ENCODE measurements around the gene MYDGF.

The MYDGF gene

GRCh38 chr19:4693471-4694121 lies 23.5 kb upstream of the MYDGF start:
- no peak overlapping the region for H3K4me2 ChIP-seq (ENCODE audit: low read length)
- H3K9me2 ChIP-seq (ENCODE audit: low read depth, low read length): no peaks in the 10 kb centered on the region
- H4K20me1 ChIP-seq (ENCODE audit: insufficient read depth, low read length): no peaks in the 10 kb centered on the region
- H3K9ac ChIP-seq (ENCODE audit: low read length): no peak overlapping the region
- H3K4me1 ChIP-seq (ENCODE audit: insufficient read depth, low read length, severe bottlenecking): no peaks in the 10 kb centered on the region
- peaks cover 72% of the 10 kb centered on the region for H3K36me3 ChIP-seq (ENCODE audit: insufficient read depth, low read length)
- H2AFZ ChIP-seq (ENCODE audit: low read length): no peak overlapping the region
- no peaks in the 10 kb centered on the region for H3F3A ChIP-seq (ENCODE audit: insufficient read depth, low read length)
- no peak overlapping the region for H3K27ac ChIP-seq (ENCODE audit: low read depth, low read length, poor library complexity, severe bottlenecking)
- no peaks in the 10 kb centered on the region for H3K79me2 ChIP-seq (ENCODE audit: insufficient read depth, low read length)
- TF ChIP-seq CTCF (IDR thresholded peaks at IDR 0.05; ENCODE audit: low read length): no peak
- no peak for TF ChIP-seq EZH2 (IDR thresholded peaks at IDR 0.05; ENCODE audit: borderline replicate concordance, low read length)
- H3K9me3 ChIP-seq (ENCODE audit: low read length): no peaks in the 10 kb centered on the region
- no peaks in the 10 kb centered on the region for H3K27me3 ChIP-seq (ENCODE audit: insufficient read depth, low read length)
- no peak overlapping the region for H3K4me3 ChIP-seq (ENCODE audit: low read depth, low read length, poor library complexity, severe bottlenecking)

GRCh38 chr19:4693078-4693350 lies 22.9 kb upstream of the MYDGF start:
- no peaks in the 10 kb centered on the region for H4K20me1 ChIP-seq (ENCODE audit: insufficient read depth, low read length)
- H3K9ac ChIP-seq (ENCODE audit: low read length): no peak overlapping the region
- no peak overlapping the region for H3K4me3 ChIP-seq (ENCODE audit: low read depth, low read length, poor library complexity, severe bottlenecking)
- peaks cover 74% of the 10 kb centered on the region for H3K36me3 ChIP-seq (ENCODE audit: insufficient read depth, low read length)
- H3K9me2 ChIP-seq (ENCODE audit: low read depth, low read length): no peaks in the 10 kb centered on the region
- no peak overlapping the region for H3K27ac ChIP-seq (ENCODE audit: low read depth, low read length, poor library complexity, severe bottlenecking)
- H3K4me2 ChIP-seq (ENCODE audit: low read length): no peak overlapping the region
- no peak overlapping the region for H2AFZ ChIP-seq (ENCODE audit: low read length)
- H3F3A ChIP-seq (ENCODE audit: insufficient read depth, low read length): no peaks in the 10 kb centered on the region
- no peaks in the 10 kb centered on the region for H3K9me3 ChIP-seq (ENCODE audit: low read length)
- H3K4me1 ChIP-seq (ENCODE audit: insufficient read depth, low read length, severe bottlenecking): no peaks in the 10 kb centered on the region
- H3K27me3 ChIP-seq (ENCODE audit: insufficient read depth, low read length): no peaks in the 10 kb centered on the region
- no peaks in the 10 kb centered on the region for H3K79me2 ChIP-seq (ENCODE audit: insufficient read depth, low read length)
- no peak for TF ChIP-seq EZH2 (IDR thresholded peaks at IDR 0.05; ENCODE audit: borderline replicate concordance, low read length)
- TF ChIP-seq CTCF (IDR thresholded peaks at IDR 0.05; ENCODE audit: low read length): no peak

- no peaks in the 10 kb centered on the region for H3K27me3 ChIP-seq (ENCODE audit: insufficient read depth, low read length)
- TF ChIP-seq CTCF (IDR thresholded peaks at IDR 0.05; ENCODE audit: low read length): no peak
- TF ChIP-seq EZH2 (IDR thresholded peaks at IDR 0.05; ENCODE audit: borderline replicate concordance, low read length): no peak
- no peaks in the 10 kb centered on the region for H3K4me1 ChIP-seq (ENCODE audit: insufficient read depth, low read length, severe bottlenecking)
- no peak overlapping the region for H2AFZ ChIP-seq (ENCODE audit: low read length)
- H3F3A ChIP-seq (ENCODE audit: insufficient read depth, low read length): no peaks in the 10 kb centered on the region
- no peaks in the 10 kb centered on the region for H3K79me2 ChIP-seq (ENCODE audit: insufficient read depth, low read length)
- H4K20me1 ChIP-seq (ENCODE audit: insufficient read depth, low read length): no peaks in the 10 kb centered on the region
- peaks cover 68% of the 10 kb centered on the region for H3K36me3 ChIP-seq (ENCODE audit: insufficient read depth, low read length)
- no peak overlapping the region for H3K27ac ChIP-seq (ENCODE audit: low read depth, low read length, poor library complexity, severe bottlenecking)
- H3K4me2 ChIP-seq (ENCODE audit: low read length): no peak overlapping the region
- no peaks in the 10 kb centered on the region for H3K9me3 ChIP-seq (ENCODE audit: low read length)
- no peak overlapping the region for H3K4me3 ChIP-seq (ENCODE audit: low read depth, low read length, poor library complexity, severe bottlenecking)
- H3K9me2 ChIP-seq (ENCODE audit: low read depth, low read length): no peaks in the 10 kb centered on the region
- no peak overlapping the region for H3K9ac ChIP-seq (ENCODE audit: low read length)
These were observed 22.3 kb upstream of the MYDGF start for GRCh38 chr19:4692251-4693077.

Data from OCI-LY1 (cell line).